ENCODE measurements around the gene ARHGAP32. TPM values are rescaled to one million over a fixed set of nuclear protein-coding genes. Genes with fewer than 3 reads are reported as not detected.

ARHGAP32 gene
- total and polyA plus RNA-seq, 8 donors = 15.2 to 19.8 (median 17.1) TPM

- peaks cover 0 to 6% of the 10 kb centered on the region in 2 donors for H3K27me3 ChIP-seq
- TF ChIP-seq, protein P1, sequence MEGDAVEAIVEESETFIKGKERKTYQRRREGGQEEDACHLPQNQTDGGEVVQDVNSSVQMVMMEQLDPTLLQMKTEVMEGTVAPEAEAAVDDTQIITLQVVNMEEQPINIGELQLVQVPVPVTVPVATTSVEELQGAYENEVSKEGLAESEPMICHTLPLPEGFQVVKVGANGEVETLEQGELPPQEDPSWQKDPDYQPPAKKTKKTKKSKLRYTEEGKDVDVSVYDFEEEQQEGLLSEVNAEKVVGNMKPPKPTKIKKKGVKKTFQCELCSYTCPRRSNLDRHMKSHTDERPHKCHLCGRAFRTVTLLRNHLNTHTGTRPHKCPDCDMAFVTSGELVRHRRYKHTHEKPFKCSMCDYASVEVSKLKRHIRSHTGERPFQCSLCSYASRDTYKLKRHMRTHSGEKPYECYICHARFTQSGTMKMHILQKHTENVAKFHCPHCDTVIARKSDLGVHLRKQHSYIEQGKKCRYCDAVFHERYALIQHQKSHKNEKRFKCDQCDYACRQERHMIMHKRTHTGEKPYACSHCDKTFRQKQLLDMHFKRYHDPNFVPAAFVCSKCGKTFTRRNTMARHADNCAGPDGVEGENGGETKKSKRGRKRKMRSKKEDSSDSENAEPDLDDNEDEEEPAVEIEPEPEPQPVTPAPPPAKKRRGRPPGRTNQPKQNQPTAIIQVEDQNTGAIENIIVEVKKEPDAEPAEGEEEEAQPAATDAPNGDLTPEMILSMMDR (IDR thresholded peaks at IDR 0.05) = no peak
These were observed 250.4 kb downstream of the ARHGAP32 start for GRCh38 chr11:128941573-128942271.

DNA sequence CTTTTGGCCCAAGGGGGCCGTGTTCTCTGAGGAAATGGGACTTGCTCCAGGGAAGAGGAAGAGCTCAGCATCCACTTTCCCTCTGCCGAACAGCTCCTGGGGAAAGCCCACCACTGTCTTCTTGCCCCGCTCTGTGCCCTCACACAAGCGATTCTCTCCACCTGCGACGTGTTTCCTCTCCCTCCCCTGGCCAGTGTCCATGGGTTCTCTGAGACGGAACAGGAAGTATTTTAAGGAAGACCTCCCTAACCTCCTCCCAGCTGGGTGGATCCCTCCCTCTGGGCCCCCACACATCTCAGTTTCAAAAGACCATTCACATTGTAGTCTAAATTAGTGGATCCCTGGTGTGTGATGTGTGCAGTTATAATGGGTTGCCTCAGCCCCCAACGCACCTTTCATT, 251.0 kb downstream of the ARHGAP32 start:
- Histone ChIP-seq H3K27ac (no peak overlapping the region), H3K27me3 (peaks cover 0 to 6% of the 10 kb centered on the region in 2 donors), H3K4me3 (no peak overlapping the region), H3K4me1 (no peaks in the 10 kb centered on the region), H3K9me3 (no peaks in the 10 kb centered on the region), H3K36me3 (no peaks in the 10 kb centered on the region)
- DNase-seq (no peak), ATAC-seq (no peak)
- TF ChIP-seq, protein P1 (IDR thresholded peaks at IDR 0.05) = no peak
- intact Hi-C loops (cut with DNase I) = no loop called here

More at GRCh38 chr11:128941573-128942271, 250.4 kb downstream of the ARHGAP32 start:
- no peak overlapping the region for H3K4me3 ChIP-seq
- no peak overlapping the region for H3K27ac ChIP-seq
- intact Hi-C loops (cut with DNase I) = no loop called here
- DNase-seq (no peak), ATAC-seq (no peak)
- no peaks in the 10 kb centered on the region for H3K4me1 ChIP-seq
- no peaks in the 10 kb centered on the region for H3K36me3 ChIP-seq
- H3K9me3 ChIP-seq = no peaks in the 10 kb centered on the region

DNA sequence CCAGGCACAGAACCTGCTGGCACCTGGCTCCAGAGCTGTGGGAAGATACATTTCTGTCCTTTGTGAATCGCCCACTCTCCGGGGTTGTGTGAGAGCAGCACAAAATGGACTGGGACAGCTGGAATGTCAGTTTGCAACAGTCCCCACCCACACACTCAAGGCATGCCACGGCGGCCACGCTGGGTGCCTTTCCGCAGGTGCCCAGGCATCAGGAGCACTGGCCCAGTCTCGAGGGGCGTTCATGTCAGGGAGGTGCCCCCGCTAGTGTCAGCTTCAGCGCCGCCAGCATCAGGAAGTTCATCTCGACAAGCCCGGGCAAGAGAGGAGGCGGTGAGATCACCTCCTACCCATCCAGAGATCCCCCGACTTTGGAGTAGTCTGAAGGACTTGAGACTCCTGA, 251.5 kb downstream of the ARHGAP32 start:
- ATAC-seq = no peak
- peaks cover 0 to 6% of the 10 kb centered on the region in 2 donors for H3K27me3 ChIP-seq
- intact Hi-C loops (cut with DNase I) = no loop called here

DNA sequence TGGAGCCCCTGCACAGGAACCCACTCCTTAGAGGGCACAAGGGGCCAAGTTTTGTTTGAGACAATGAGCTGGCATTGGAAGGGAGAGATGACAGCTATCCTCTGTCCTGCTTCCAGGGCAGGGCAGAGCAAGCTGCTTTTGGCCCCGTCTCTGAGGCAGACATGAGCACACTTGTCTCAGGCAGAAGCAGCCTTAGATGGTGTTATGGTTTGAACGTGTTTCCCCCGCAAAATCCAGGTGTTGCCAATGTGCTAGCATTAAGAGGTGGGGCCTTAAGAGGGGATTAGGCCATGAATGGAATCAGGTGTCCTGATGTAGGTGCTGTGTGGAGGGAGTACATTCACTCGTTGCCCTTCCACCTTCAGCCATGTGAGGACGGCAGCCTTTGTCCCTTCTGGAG, 252.0 kb downstream of the ARHGAP32 start:
- Histone ChIP-seq H3K9me3 (no peaks in the 10 kb centered on the region), H3K27me3 (peaks cover 0 to 6% of the 10 kb centered on the region in 2 donors), H3K36me3 (no peaks in the 10 kb centered on the region), H3K27ac (no peak overlapping the region), H3K4me3 (no peak overlapping the region), H3K4me1 (no peaks in the 10 kb centered on the region)
- TF ChIP-seq, protein P1 (IDR thresholded peaks at IDR 0.05) = no peak
- intact Hi-C loops (cut with DNase I) = no loop called here
- ATAC-seq = no peak
- no peak for DNase-seq

More for the DNA sequence above, 251.5 kb downstream of the ARHGAP32 start:
- Histone ChIP-seq H3K4me3 (no peak overlapping the region), H3K27ac (no peak overlapping the region), H3K36me3 (no peaks in the 10 kb centered on the region), H3K9me3 (no peaks in the 10 kb centered on the region), H3K4me1 (no peaks in the 10 kb centered on the region)
- DNase-seq = no peak
- TF ChIP-seq, protein P1 (IDR thresholded peaks at IDR 0.05) = no peak

DNA sequence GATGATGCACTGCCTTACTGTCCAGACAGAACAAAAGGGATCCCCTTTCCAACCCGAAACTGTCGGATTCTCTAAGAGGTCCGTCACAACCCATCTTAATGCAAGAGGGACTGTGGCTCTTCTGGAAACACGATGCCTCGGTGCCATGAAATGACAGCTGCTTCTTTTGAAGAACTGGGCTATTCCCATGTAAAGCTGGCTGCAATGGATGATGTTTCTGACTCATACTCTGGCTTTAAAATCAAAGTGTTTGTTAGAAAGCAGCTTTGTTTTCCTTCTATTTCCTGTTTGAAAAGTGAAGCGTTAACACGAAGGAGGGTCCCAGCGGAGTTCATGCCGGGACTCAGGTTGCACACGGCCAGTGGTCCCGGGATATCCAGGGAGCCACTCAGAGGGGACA, 252.5 kb downstream of the ARHGAP32 start:
- no peak overlapping the region for H3K4me3 ChIP-seq
- intact Hi-C loops (cut with DNase I) = no loop called here
- no peak overlapping the region for H3K27ac ChIP-seq
- ATAC-seq (no peak), DNase-seq (peak in 1 of 4 donors; percentile 23)
- H3K9me3 ChIP-seq = no peaks in the 10 kb centered on the region
- no peaks in the 10 kb centered on the region for H3K4me1 ChIP-seq
- peaks cover 0 to 6% of the 10 kb centered on the region in 2 donors for H3K27me3 ChIP-seq
- H3K36me3 ChIP-seq = no peaks in the 10 kb centered on the region
- TF ChIP-seq, protein P1 (IDR thresholded peaks at IDR 0.05) = no peak
